Esophagus muscularis mucosa (tissue), 4 donors: ENCODE measurements around the gene TNN. TPM values are rescaled to one million over a fixed set of nuclear protein-coding genes. Genes with fewer than 3 reads are reported as not detected.

Source experiments
- DNase-seq: peaks from one replicate; pipeline ENCODE4 v3.0.0-alpha.2; 2017; ENCODE audit errors: extremely low spot score
- H3K27ac ChIP-seq, 4 donors: fragments of 200-600 bp; sonication (generic); replicated peaks in 1 of 4; 1 replicate in 3 of 4; 2 replicates in 1 of 4; pipeline ENCODE4 v1.5.1; 2016 to 2019; ENCODE audit warnings: mild to moderate bottlenecking in 1 of 4
- H3K27me3 ChIP-seq, 4 donors: fragments of 200-600 bp; sonication (generic); one replicate each; pipeline versions ENCODE4 v1.5.1 to v1.6.0; 2016 to 2019
- H3K36me3 ChIP-seq, 4 donors: fragments of 200-600 bp; sonication (generic); one replicate each; pipeline ENCODE4 v1.5.1; 2016 to 2019
- H3K4me1 ChIP-seq, 4 donors: fragments of 200-600 bp; sonication (generic); one replicate each; pipeline ENCODE4 v1.5.1; 2016 to 2019
- H3K4me3 ChIP-seq, 4 donors: fragments of 200-600 bp; sonication (generic); 1 replicate in 2 of 4; 2 replicates in 2 of 4; pipeline ENCODE4 v1.5.1; 2016 to 2019; ENCODE audit warnings: mild to moderate bottlenecking in 4 of 4, moderate library complexity in 1 of 4
- H3K9me3 ChIP-seq, 4 donors: fragments of 200-600 bp; sonication (generic); 1 replicate in 3 of 4; 2 replicates in 1 of 4; pipeline ENCODE4 v1.5.1; 2016 to 2019
- CTCF ChIP-seq, 3 experiments: fragments of 200-600 bp in 2 of 3; fragments of 450-650 bp in 1 of 3; sonication (generic) in 2 of 3; IDR thresholded peaks; one replicate each; pipeline ENCODE4 v1.5.1; 2017 to 2019; ENCODE audit warnings: antibody characterized with exemption in 3 of 3, mild to moderate bottlenecking in 2 of 3, moderate library complexity in 1 of 3
- EP300 ChIP-seq: sonication (generic); formaldehyde crosslinking; IDR thresholded peaks from one replicate; pipeline ENCODE4 v1.6.1; 2017; ENCODE audit warnings: antibody characterized with exemption
- POLR2A ChIP-seq: fragments of 450-650 bp; IDR thresholded peaks from one replicate; pipeline ENCODE4 v1.6.1; 2017; ENCODE audit warnings: antibody characterized with exemption, moderate library complexity, mild to moderate bottlenecking, low read depth
- POLR2AphosphoS5 ChIP-seq, 2 donors: sonication (generic); formaldehyde crosslinking; IDR thresholded peaks; one replicate each; pipeline ENCODE4 v1.6.1; 2017; ENCODE audit warnings: antibody characterized with exemption in 2 of 2
- WGBS: methylation state at CpG from one replicate; pipeline ENCODE4 v1.1.5; 2018; 5-methylcytosine and 5-hydroxymethylcytosine counted together
- intact Hi-C: fragments of 100-400 bp; cut with DNase I; formaldehyde crosslinking; loops from one replicate; pipeline ENCODE4 v1.15.1; 2023
- total RNA-seq, 4 donors: library from RNA; depleted of rRNA; stranded (reverse); fragments of >200 nt; gene quantifications; one replicate each; pipeline versions ENCODE4 v1.1.0 to v1.2.1, GENCODE V29; 2016

TNN gene
- total RNA-seq, 4 donors from 2014 or later: under 0.01 to 0.45 (median 0.20) TPM

GRCh38 chr1:175129182-175129581 lies 61.5 kb downstream of the TNN start:
- TF ChIP-seq POLR2A (no peak), EP300 (peak; percentile 41), POLR2AphosphoS5 (IDR thresholded peaks at IDR 0.05) (peak; percentile 65 to 67), CTCF (IDR thresholded peaks at IDR 0.05) (no peak)
- 26% methylated on average over 1 of the region's 1 CpG for WGBS
- H3K4me3 ChIP-seq: peak overlapping the region in 2 of 4 donors; percentile 10 to 19
- intact Hi-C loops: loop anchor here (5.0 kb wide), 1 partner anchor 97 kb away; no protein-coding TSS in a partner anchor
- H3K4me1 ChIP-seq: peaks cover 52 to 98% (median 93%) of the 10 kb centered on the region in 4 donors
- DNase-seq: no peak
- no peaks in the 10 kb centered on the region for H3K27me3 ChIP-seq
- peak overlapping the region; percentile 73 to 84 (median 80) for H3K27ac ChIP-seq
- H3K9me3 ChIP-seq: no peaks in the 10 kb centered on the region
- H3K36me3 ChIP-seq: no peaks in the 10 kb centered on the region

- no peak for DNase-seq
- H3K4me1 ChIP-seq: peaks cover 52 to 95% (median 93%) of the 10 kb centered on the region in 4 donors
- 80% methylated on average over 2 of the region's 2 CpGs for WGBS
- no peaks in the 10 kb centered on the region for H3K9me3 ChIP-seq
- TF ChIP-seq POLR2AphosphoS5 (IDR thresholded peaks at IDR 0.05): no peak
- no peak for TF ChIP-seq CTCF (IDR thresholded peaks at IDR 0.05)
- TF ChIP-seq EP300: no peak
- no peak for TF ChIP-seq POLR2A
- intact Hi-C loops: loop anchor here (5.0 kb wide), 1 partner anchor 97 kb away; no protein-coding TSS in a partner anchor
- H3K27ac ChIP-seq: peak overlapping the region; percentile 73 to 84 (median 80)
- no peak overlapping the region for H3K4me3 ChIP-seq
- H3K27me3 ChIP-seq: no peaks in the 10 kb centered on the region
- H3K36me3 ChIP-seq: no peaks in the 10 kb centered on the region
Observed at GRCh38 chr1:175129644-175129996, 62.0 kb downstream of the TNN start.

- TF ChIP-seq POLR2AphosphoS5 (IDR thresholded peaks at IDR 0.05): peak in 1 of 2 donors; percentile 28
- TF ChIP-seq CTCF (IDR thresholded peaks at IDR 0.05): no peak
- H3K9me3 ChIP-seq: no peaks in the 10 kb centered on the region
- H3K4me1 ChIP-seq: peaks cover 52 to 90% (median 89%) of the 10 kb centered on the region in 4 donors
- H3K36me3 ChIP-seq: no peaks in the 10 kb centered on the region
- H3K27me3 ChIP-seq: no peaks in the 10 kb centered on the region
- H3K27ac ChIP-seq: peak overlapping the region; percentile 73 to 84 (median 80)
- 64% methylated on average over 5 of the region's 5 CpGs for WGBS
- H3K4me3 ChIP-seq: no peak overlapping the region
- DNase-seq: no peak
- intact Hi-C loops: loop anchor here (5.0 kb wide), 1 partner anchor 98 kb away; no protein-coding TSS in a partner anchor
Observed at GRCh38 chr1:175129997-175130648, 62.5 kb downstream of the TNN start.

GRCh38 chr1:175130649-175131045 lies 63.0 kb downstream of the TNN start:
- Histone ChIP-seq H3K27me3 (no peaks in the 10 kb centered on the region), H3K9me3 (no peaks in the 10 kb centered on the region), H3K4me3 (no peak overlapping the region), H3K36me3 (no peaks in the 10 kb centered on the region), H3K4me1 (peaks cover 52 to 88% (median 85%) of the 10 kb centered on the region in 4 donors), H3K27ac (peak overlapping the region; percentile 73 to 84 (median 80))
- intact Hi-C loops: no loop called here
- no peak for DNase-seq
- TF ChIP-seq EP300 (no peak), POLR2A (no peak), CTCF (IDR thresholded peaks at IDR 0.05) (no peak), POLR2AphosphoS5 (IDR thresholded peaks at IDR 0.05) (no peak)
- WGBS: 63% methylated on average over 2 of the region's 2 CpGs

GRCh38 chr1:175131095-175131494 lies 63.5 kb downstream of the TNN start:
- Histone ChIP-seq H3K4me3 (no peak overlapping the region), H3K27ac (peak overlapping the region; percentile 73 to 84 (median 80)), H3K36me3 (no peaks in the 10 kb centered on the region), H3K9me3 (no peaks in the 10 kb centered on the region), H3K4me1 (peaks cover 52 to 88% (median 84%) of the 10 kb centered on the region in 4 donors), H3K27me3 (no peaks in the 10 kb centered on the region)
- TF ChIP-seq POLR2AphosphoS5 (IDR thresholded peaks at IDR 0.05) (no peak), POLR2A (no peak)
- intact Hi-C loops: no loop called here
- DNase-seq: no peak
- 20% methylated on average over 1 of the region's 1 CpG for WGBS
